HepG2 (cell line): Measurements from ENCODE around the gene VWA7. TPM values are rescaled to one million over a fixed set of nuclear protein-coding genes. Genes with fewer than 3 reads are reported as not detected.

Experiments used
- ARID3A ChIP-seq: IDR thresholded peaks from 2 replicates; pipeline ENCODE4 v1.6.1; 2012; ENCODE audit warnings: low read depth, low read length, improper control_type of control experiment
- NCOA1 ChIP-seq: sonication (generic); formaldehyde crosslinking; IDR thresholded peaks from 2 replicates; pipeline ENCODE4 v1.9.0; 2021; ENCODE audit warnings: missing genetic modification reagents
- PHF8 ChIP-seq: sonication (generic); formaldehyde crosslinking; IDR thresholded peaks from 2 replicates; pipeline ENCODE4 v1.5.0; 2020; ENCODE audit warnings: missing genetic modification reagents
- U2AF1 ChIP-seq: fragments of 200-400 bp; formaldehyde crosslinking; optimal IDR thresholded peaks from 2 replicates; pipeline ENCODE3; 2017; ENCODE audit warnings: mild to moderate bottlenecking, low read depth, low read length
- USF2 ChIP-seq, 2 experiments: sonication (generic) in 1 of 2; formaldehyde crosslinking in 1 of 2; IDR thresholded peaks; 2 replicates each; pipeline versions ENCODE4 v1.5.1 to v1.6.1; 2011 to 2020; ENCODE audit warnings: borderline replicate concordance in 1 of 2, low read depth in 1 of 2, low read length in 1 of 2, mild to moderate bottlenecking in 1 of 2, missing genetic modification reagents in 1 of 2, moderate library complexity in 1 of 2
- ZMYM4 ChIP-seq: sonication (generic); formaldehyde crosslinking; IDR thresholded peaks from 2 replicates; pipeline ENCODE4 v1.8.1; 2023; ENCODE audit warnings: mild to moderate bottlenecking, missing genetic modification reagents
- ZNF136 ChIP-seq: sonication (generic); formaldehyde crosslinking; IDR thresholded peaks from 2 replicates; pipeline ENCODE4 v1.8.1; 2022; ENCODE audit warnings: low read depth, mild to moderate bottlenecking, moderate library complexity, missing genetic modification reagents
- ZNF678 ChIP-seq: sonication (generic); formaldehyde crosslinking; IDR thresholded peaks from 2 replicates; pipeline ENCODE4 v1.4.0; 2020; ENCODE audit warnings: mild to moderate bottlenecking, missing genetic modification reagents
- ZNF775 ChIP-seq: sonication (generic); formaldehyde crosslinking; IDR thresholded peaks from 2 replicates; pipeline ENCODE4 v1.4.0; 2020; ENCODE audit warnings: missing genetic modification reagents, mild to moderate bottlenecking, moderate library complexity, borderline replicate concordance
- polyA plus RNA-seq, 8 experiments: library from polyadenylated mRNA; depleted of rRNA in 3 of 8; stranded (reverse) in 7 of 8; unstranded in 1 of 8; fragments of >200 nt; fragmentation: Illumina TruSeq in 4 of 8; extraction: Trizol in 4 of 8; gene quantifications; 2 replicates each; pipeline versions ENCODE4 v1.2.1 to v1.2.3, GENCODE V29; 2011 to 2016; ENCODE audit warnings: low read depth in 4 of 8, missing spikeins in 1 of 8, mixed read lengths in 1 of 8; ENCODE audit not compliant: insufficient read depth in 1 of 8
- total RNA-seq, 5 experiments: library from RNA; depleted of rRNA; stranded (reverse); fragments of >200 nt; fragmentation: Illumina TruSeq; extraction: Trizol; gene quantifications; 2 replicates each; pipeline ENCODE4 v1.2.3, GENCODE V29; 2016; ENCODE audit warnings: low read depth in 1 of 5
- TF ChIP-seq, protein P1 (sequence below): sonication (generic); formaldehyde crosslinking; IDR thresholded peaks from 2 replicates; pipeline ENCODE4 v1.5.0; 2020; ENCODE audit warnings: mild to moderate bottlenecking, missing genetic modification reagents, borderline replicate concordance
- TF ChIP-seq, protein P2 (sequence below): sonication (generic); formaldehyde crosslinking; IDR thresholded peaks from 2 replicates; pipeline ENCODE4 v1.8.0; 2022; ENCODE audit warnings: mild to moderate bottlenecking, missing genetic modification reagents

The VWA7 gene
- total and polyA plus RNA-seq, 2 of the 13 experiments (the other 11 are each of a cell fraction or from before 2014, with no cell fraction given), result 0.86 to 3.3 TPM

- TF ChIP-seq, protein P1, sequence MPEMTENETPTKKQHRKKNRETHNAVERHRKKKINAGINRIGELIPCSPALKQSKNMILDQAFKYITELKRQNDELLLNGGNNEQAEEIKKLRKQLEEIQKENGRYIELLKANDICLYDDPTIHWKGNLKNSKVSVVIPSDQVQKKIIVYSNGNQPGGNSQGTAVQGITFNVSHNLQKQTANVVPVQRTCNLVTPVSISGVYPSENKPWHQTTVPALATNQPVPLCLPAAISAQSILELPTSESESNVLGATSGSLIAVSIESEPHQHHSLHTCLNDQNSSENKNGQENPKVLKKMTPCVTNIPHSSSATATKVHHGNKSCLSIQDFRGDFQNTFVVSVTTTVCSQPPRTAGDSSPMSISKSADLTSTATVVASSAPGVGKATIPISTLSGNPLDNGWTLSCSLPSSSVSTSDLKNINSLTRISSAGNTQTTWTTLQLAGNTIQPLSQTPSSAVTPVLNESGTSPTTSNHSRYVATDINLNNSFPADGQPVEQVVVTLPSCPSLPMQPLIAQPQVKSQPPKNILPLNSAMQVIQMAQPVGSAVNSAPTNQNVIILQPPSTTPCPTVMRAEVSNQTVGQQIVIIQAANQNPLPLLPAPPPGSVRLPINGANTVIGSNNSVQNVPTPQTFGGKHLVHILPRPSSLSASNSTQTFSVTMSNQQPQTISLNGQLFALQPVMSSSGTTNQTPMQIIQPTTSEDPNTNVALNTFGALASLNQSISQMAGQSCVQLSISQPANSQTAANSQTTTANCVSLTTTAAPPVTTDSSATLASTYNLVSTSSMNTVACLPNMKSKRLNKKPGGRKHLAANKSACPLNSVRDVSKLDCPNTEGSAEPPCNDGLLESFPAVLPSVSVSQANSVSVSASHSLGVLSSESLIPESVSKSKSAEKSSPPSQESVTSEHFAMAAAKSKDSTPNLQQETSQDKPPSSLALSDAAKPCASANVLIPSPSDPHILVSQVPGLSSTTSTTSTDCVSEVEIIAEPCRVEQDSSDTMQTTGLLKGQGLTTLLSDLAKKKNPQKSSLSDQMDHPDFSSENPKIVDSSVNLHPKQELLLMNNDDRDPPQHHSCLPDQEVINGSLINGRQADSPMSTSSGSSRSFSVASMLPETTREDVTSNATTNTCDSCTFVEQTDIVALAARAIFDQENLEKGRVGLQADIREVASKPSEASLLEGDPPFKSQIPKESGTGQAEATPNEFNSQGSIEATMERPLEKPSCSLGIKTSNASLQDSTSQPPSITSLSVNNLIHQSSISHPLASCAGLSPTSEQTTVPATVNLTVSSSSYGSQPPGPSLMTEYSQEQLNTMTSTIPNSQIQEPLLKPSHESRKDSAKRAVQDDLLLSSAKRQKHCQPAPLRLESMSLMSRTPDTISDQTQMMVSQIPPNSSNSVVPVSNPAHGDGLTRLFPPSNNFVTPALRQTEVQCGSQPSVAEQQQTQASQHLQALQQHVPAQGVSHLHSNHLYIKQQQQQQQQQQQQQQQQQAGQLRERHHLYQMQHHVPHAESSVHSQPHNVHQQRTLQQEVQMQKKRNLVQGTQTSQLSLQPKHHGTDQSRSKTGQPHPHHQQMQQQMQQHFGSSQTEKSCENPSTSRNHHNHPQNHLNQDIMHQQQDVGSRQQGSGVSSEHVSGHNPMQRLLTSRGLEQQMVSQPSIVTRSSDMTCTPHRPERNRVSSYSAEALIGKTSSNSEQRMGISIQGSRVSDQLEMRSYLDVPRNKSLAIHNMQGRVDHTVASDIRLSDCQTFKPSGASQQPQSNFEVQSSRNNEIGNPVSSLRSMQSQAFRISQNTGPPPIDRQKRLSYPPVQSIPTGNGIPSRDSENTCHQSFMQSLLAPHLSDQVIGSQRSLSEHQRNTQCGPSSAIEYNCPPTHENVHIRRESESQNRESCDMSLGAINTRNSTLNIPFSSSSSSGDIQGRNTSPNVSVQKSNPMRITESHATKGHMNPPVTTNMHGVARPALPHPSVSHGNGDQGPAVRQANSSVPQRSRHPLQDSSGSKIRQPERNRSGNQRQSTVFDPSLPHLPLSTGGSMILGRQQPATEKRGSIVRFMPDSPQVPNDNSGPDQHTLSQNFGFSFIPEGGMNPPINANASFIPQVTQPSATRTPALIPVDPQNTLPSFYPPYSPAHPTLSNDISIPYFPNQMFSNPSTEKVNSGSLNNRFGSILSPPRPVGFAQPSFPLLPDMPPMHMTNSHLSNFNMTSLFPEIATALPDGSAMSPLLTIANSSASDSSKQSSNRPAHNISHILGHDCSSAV (CRISPR knock-in tag), result 0 out of 2 replicates have a peak, but pooled peaks have one; percentile 23
- TF ChIP-seq ZMYM4 (CRISPR knock-in tag), result peak; percentile 92
- TF ChIP-seq PHF8 (CRISPR knock-in tag), result peak; percentile 59; the same call in 1 of the 2 replicates
- TF ChIP-seq U2AF1, result no peak
- TF ChIP-seq ZNF136, result 0 out of 2 replicates have a peak, but pooled peaks have one; percentile 30
- peak; percentile 76; the same call in 1 of the 2 replicates for TF ChIP-seq ZNF678 (CRISPR knock-in tag)
- TF ChIP-seq ZNF775 (CRISPR knock-in tag), result no peak
- TF ChIP-seq NCOA1, result no peak
- TF ChIP-seq, protein P2, sequence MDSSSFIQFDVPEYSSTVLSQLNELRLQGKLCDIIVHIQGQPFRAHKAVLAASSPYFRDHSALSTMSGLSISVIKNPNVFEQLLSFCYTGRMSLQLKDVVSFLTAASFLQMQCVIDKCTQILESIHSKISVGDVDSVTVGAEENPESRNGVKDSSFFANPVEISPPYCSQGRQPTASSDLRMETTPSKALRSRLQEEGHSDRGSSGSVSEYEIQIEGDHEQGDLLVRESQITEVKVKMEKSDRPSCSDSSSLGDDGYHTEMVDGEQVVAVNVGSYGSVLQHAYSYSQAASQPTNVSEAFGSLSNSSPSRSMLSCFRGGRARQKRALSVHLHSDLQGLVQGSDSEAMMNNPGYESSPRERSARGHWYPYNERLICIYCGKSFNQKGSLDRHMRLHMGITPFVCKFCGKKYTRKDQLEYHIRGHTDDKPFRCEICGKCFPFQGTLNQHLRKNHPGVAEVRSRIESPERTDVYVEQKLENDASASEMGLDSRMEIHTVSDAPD (CRISPR knock-in tag), result 0 out of 2 replicates have a peak, but pooled peaks have one; percentile 14
- TF ChIP-seq USF2 (IDR thresholded peaks at IDR 0.05; ENCODE audit: low read depth, low read length), result peak; percentile 7; the same call in 1 of the 2 replicates
- peak; percentile 60; the same call in 1 of the 2 replicates for TF ChIP-seq USF2 (CRISPR knock-in tag; IDR thresholded peaks at IDR 0.05; ENCODE audit: borderline replicate concordance)
- TF ChIP-seq ARID3A, result peak; percentile 45; the same call in 1 of the 2 replicates
These were observed 18.6 kb upstream of the VWA7 start, which contains the start of gene VARS1 (continued) for GRCh38 chr6:31795616-31796298.
